DOHH2 (cell line): ENCODE results near the gene TP53AIP1.

ENCODE experiments used
- EZH2phosphoT487 ChIP-seq: fragments of 200-600 bp; sonication (generic); IDR thresholded peaks from 2 replicates; pipeline ENCODE4 v1.6.1; 2017; ENCODE audit warnings: borderline replicate concordance, mild to moderate bottlenecking, antibody characterized with exemption, low read length, moderate library complexity, mixed read lengths
- TF ChIP-seq, protein P1 (sequence below): fragments of 200-600 bp; sonication (generic); IDR thresholded peaks from one replicate; pipeline ENCODE4 v1.5.1; 2014; ENCODE audit warnings: antibody characterized with exemption, mild to moderate bottlenecking, low read depth, low read length; ENCODE audit not compliant: poor library complexity, severe bottlenecking

GRCh38 chr11:128897826-128898225, 44.8 kb downstream of the TP53AIP1 start:
- TF ChIP-seq, protein P1, sequence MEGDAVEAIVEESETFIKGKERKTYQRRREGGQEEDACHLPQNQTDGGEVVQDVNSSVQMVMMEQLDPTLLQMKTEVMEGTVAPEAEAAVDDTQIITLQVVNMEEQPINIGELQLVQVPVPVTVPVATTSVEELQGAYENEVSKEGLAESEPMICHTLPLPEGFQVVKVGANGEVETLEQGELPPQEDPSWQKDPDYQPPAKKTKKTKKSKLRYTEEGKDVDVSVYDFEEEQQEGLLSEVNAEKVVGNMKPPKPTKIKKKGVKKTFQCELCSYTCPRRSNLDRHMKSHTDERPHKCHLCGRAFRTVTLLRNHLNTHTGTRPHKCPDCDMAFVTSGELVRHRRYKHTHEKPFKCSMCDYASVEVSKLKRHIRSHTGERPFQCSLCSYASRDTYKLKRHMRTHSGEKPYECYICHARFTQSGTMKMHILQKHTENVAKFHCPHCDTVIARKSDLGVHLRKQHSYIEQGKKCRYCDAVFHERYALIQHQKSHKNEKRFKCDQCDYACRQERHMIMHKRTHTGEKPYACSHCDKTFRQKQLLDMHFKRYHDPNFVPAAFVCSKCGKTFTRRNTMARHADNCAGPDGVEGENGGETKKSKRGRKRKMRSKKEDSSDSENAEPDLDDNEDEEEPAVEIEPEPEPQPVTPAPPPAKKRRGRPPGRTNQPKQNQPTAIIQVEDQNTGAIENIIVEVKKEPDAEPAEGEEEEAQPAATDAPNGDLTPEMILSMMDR: no peak
- no peak for TF ChIP-seq EZH2phosphoT487
